ENCODE data around the gene DMD. TPM values are rescaled to one million over a fixed set of nuclear protein-coding genes. Genes with fewer than 3 reads are reported as not detected.
"Not testable (repeated sequence)": the region's sequence is repeated elsewhere in the genome, so short reads cannot be mapped to it uniquely, and the experiment has no call there.

DMD gene
- total and polyA plus RNA-seq, 12 donors = 28.5 to 228 (median 168) TPM

DNA sequence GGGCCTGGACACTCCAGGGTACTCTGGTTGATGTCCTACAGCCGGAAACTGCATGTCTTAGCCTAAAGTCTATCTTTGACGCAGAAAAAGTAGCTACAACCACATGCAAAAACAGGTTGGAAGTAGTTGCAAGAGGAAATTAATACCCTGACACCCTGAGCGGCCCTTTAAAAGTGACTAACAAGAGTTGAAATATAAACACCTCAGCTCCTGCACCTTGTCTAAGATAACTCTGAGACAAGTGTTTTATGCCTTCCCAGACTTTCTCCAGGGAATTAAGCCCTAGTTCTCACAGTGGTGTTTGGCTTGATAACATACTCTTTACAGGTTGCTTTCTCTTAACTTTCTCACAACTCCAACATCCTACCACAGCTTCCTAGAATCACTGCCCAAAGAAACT lies 943.1 kb downstream of the DMD start:
- WGBS, 2 donors = 83 to 84% methylated on average over 3 of the region's 3 CpGs
- Histone ChIP-seq H3K9me3 (peaks cover 0 to 28% (median 0%) of the 10 kb centered on the region in 11 donors), H3K27ac (no peak overlapping the region), H3K27me3 (no peaks in the 10 kb centered on the region), H3K36me3 (no peaks in the 10 kb centered on the region), H3K4me1 (no peaks in the 10 kb centered on the region), H3K4me3 (no peak overlapping the region)
- TF ChIP-seq, protein P1, sequence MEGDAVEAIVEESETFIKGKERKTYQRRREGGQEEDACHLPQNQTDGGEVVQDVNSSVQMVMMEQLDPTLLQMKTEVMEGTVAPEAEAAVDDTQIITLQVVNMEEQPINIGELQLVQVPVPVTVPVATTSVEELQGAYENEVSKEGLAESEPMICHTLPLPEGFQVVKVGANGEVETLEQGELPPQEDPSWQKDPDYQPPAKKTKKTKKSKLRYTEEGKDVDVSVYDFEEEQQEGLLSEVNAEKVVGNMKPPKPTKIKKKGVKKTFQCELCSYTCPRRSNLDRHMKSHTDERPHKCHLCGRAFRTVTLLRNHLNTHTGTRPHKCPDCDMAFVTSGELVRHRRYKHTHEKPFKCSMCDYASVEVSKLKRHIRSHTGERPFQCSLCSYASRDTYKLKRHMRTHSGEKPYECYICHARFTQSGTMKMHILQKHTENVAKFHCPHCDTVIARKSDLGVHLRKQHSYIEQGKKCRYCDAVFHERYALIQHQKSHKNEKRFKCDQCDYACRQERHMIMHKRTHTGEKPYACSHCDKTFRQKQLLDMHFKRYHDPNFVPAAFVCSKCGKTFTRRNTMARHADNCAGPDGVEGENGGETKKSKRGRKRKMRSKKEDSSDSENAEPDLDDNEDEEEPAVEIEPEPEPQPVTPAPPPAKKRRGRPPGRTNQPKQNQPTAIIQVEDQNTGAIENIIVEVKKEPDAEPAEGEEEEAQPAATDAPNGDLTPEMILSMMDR (IDR thresholded peaks at IDR 0.05) = no peak
- no peak for DNase-seq
- ATAC-seq = no peak
- intact Hi-C loops (cut with DNase I) = no loop called here

DNA sequence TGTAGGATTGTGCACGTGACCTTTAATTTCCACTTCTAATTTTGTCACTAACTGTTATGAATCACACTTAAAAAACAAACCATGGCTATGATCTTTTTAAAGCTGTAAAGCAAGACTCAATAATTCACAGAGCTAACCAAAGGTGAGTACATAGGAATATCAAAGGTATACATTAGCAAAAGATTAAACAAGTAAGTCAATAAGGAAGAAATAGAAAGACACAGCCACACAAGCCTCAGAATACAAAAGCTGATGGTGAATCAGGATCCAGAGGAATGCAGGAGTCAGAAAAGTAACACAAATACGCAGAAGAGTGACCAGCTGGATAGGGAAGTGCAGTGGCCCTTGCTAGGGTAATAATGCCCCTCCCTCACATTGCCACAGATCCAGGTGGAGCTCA lies 943.6 kb downstream of the DMD start:
- TF ChIP-seq, protein P1 (IDR thresholded peaks at IDR 0.05) = no peak
- no peak for ATAC-seq
- Histone ChIP-seq H3K4me1 (no peaks in the 10 kb centered on the region), H3K36me3 (no peaks in the 10 kb centered on the region), H3K27me3 (no peaks in the 10 kb centered on the region), H3K27ac (no peak overlapping the region), H3K9me3 (peaks cover 0 to 28% (median 0%) of the 10 kb centered on the region in 11 donors), H3K4me3 (no peak overlapping the region)
- intact Hi-C loops (cut with DNase I) = no loop called here
- no peak for DNase-seq
- 31 to 73% methylated on average over 2 of the region's 2 CpGs for WGBS, 2 donors

DNA sequence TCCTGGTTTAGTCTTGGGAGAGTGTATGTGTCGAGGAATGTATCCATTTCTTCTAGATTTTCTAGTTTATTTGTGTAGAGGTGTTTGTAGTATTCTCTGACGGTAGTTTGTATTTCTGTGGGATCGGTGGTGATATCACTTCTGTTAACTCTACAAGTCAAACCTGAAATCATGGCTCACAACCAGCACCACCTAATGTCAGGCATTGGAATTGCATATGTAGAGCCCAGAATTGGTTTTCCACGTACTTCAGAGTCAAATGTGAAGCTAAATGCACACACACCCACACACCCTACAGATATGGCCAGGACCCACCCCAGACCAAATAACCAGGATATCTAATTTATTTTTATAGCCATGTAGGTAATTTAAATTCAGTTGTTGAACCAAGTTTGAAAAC lies 964.7 kb downstream of the DMD start:
- H3K36me3 ChIP-seq; H3K27me3 ChIP-seq; H3K4me3 ChIP-seq; H3K27ac ChIP-seq; ATAC-seq; intact Hi-C loops (cut with DNase I); DNase-seq; H3K4me1 ChIP-seq; H3K9me3 ChIP-seq: not testable (repeated sequence)
- 34 to 57% methylated on average over 3 to 4 of the region's 4 CpGs for WGBS, 2 donors
- TF ChIP-seq, protein P1 (IDR thresholded peaks at IDR 0.05) = peak in 5 of 9 donors; percentile 25 to 37 (median 26)

DNA sequence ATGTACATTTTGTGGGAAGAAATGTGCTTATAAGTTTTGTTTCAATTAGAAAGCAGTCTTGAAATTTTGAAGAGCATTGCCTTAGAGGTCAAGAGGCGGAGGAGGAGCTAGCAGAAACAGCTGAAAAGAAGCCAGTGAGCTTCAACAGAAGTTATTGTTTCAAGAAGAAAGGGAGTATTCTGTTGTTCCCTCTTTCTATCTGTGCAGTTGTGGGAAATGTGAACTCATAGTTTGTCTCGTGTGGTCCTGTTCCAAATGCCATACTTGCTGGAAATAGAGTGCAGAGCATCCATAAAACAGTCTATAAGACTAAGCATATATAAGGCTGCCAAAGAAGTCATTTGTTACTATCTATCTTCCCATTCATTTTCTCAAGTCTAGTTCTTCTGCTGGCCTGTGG lies 1015.7 kb downstream of the DMD start:
- no peaks in the 10 kb centered on the region for H3K4me1 ChIP-seq
- no peaks in the 10 kb centered on the region for H3K36me3 ChIP-seq
- no peaks in the 10 kb centered on the region for H3K9me3 ChIP-seq
- TF ChIP-seq, protein P1 (IDR thresholded peaks at IDR 0.05) = no peak
- no peak overlapping the region for H3K27ac ChIP-seq
- 65 to 70% methylated on average over 2 of the region's 2 CpGs for WGBS, 2 donors
- no peak for ATAC-seq
- H3K4me3 ChIP-seq = no peak overlapping the region
- DNase-seq = no peak
- no peaks in the 10 kb centered on the region for H3K27me3 ChIP-seq
- intact Hi-C loops (cut with DNase I) = no loop called here
